NCI-H2196 (cell line): ENCODE results near the gene SMAD3.

Experiments
- DNase-seq: peaks from one replicate; lab custom pipeline; 2025; ENCODE audit not compliant: unreplicated experiment; lab: John Stamatoyannopoulos, UW

Gene SMAD3

DNA sequence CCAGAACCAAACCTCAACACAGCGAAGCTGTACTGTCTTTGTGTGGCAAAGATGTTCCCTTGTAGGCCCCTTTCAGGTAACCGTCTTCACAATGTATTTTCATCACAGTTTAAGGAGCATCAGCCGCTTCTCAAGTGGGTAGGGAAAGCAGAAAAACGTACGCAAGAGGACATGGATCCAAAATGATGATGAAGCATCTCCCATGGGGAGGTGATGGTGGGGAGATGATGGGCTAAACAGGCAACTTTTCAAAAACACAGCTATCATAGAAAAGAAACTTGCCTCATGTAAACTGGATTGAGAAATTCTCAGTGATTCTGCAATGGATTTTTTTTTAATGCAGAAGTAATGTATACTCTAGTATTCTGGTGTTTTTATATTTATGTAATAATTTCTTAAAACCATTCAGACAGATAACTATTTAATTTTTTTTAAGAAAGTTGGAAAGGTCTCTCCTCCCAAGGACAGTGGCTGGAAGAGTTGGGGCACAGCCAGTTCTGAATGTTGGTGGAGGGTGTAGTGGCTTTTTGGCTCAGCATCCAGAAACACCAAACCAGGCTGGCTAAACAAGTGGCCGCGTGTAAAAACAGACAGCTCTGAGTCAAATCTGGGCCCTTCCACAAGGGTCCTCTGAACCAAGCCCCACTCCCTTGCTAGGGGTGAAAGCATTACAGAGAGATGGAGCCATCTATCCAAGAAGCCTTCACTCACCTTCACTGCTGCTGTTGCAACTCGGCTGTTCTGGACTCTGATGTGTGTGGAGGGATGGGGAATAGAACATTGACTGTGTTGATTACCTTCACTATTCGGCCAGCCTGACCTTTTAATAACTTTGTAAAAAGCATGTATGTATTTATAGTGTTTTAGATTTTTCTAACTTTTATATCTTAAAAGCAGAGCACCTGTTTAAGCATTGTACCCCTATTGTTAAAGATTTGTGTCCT is 129.0 kb downstream of the SMAD3 start:
- no peak for DNase-seq

DNA sequence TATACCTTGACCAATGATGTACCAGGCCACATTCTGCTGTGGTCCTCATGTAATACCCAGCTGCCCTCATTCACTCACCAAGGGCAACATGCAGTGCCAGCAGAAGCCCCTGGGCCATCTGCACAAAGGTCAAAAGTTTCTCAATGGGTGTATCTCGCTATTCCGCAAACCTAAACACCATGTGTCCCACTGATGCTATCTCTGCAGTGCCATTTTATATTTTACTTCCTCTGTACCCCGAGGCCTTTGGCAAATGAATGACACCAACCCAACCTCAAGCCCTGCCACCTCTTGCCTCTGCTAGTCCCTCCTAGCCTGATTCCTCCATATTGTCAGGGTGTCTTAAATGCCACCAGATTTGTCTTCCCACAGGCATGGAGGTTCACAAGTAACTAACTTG is 129.9 kb downstream of the SMAD3 start:
- no peak for DNase-seq

- DNase-seq, result no peak
Measured at GRCh38 chr15:67196222-67196621, 130.8 kb downstream of the SMAD3 start.

GRCh38 chr15:67196672-67197363 is 131.4 kb downstream of the SMAD3 start:
- no peak for DNase-seq

GRCh38 chr15:67197364-67197695 is 131.9 kb downstream of the SMAD3 start:
- no peak for DNase-seq

- no peak for DNase-seq
Measured at GRCh38 chr15:67198157-67198754, 132.9 kb downstream of the SMAD3 start.

- DNase-seq, result no peak
Measured at GRCh38 chr15:67199391-67199790, 134.0 kb downstream of the SMAD3 start.

DNA sequence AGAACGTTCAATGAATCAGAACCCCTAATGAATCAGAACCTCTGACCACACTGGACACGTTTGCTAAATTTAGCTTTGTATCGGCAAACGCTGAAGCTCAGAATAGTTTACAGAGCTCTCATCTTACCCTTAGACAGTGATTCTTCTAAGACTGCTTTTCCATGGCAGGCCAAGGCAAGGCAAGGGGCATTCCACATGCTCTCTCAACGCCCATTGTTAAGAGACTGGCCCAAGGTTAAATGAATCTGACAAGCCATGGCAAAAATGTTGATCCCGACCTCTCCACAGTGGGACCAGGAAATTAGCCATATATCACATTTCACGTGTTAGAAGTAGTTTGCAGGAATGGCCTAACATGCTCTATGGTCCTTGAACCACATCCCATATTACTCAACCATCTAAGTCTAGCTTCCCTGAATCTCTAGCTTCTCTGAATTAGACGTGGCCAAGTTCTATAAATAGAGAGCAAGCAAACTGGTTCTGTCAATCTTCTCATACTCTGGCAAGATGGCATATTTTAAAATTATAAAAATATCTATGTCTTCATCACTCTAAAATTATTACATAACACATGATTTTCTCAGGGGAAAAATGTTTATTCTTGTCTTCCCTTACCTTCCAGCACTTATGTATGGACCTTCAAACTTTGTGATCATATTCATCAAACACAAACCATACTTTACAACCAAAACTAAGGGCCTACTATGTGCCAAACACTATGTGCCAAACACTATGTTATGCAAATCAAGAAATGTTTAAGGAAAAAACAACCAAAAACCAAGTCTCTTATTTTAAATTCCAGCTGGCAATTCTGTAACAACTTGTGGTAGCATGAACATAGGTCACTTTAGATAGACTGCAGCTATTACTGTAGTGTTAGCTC is 134.7 kb downstream of the SMAD3 start:
- DNase-seq, result no peak

DNA sequence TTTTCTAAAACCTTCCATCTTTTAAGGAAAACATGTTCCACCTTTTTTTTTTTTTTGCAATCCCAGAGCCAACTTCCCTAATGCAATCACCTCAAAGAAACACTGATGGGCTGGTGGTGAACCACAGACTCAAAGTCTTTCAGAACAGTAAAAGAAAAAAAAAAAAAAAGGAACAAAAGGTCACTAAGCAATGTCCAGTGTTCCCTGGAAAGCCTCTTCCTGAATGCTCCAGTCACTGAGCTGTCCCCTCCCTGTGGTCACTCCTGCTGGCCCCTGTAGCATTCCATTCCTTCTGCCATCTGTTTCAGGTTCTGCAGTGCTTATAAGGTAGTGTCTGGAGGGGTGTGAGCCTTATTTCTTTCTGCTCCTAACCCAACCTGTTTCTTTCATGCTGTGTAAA is 135.7 kb downstream of the SMAD3 start:
- no peak for DNase-seq

DNA sequence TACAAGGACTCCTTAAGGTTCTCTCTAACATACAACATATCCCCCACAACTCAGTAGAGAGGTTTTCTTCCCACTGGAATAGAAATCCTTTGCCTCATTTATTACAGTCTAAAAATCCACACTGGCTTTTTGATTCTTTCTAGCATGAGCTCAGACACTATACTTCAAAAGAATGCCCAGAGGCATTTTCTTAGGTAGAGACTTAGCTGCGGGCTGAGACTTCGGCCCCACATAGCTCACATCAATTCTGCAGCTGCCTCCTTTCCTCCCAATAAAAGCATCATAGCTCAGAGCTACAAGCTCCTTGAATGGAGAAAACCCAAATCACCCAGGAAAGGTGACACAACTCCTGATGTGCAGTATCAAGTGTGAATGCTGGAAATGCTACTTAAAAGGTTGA is 136.7 kb downstream of the SMAD3 start:
- DNase-seq, result no peak

- no peak for DNase-seq
Measured at GRCh38 chr15:67202991-67203390, 137.6 kb downstream of the SMAD3 start.

DNA sequence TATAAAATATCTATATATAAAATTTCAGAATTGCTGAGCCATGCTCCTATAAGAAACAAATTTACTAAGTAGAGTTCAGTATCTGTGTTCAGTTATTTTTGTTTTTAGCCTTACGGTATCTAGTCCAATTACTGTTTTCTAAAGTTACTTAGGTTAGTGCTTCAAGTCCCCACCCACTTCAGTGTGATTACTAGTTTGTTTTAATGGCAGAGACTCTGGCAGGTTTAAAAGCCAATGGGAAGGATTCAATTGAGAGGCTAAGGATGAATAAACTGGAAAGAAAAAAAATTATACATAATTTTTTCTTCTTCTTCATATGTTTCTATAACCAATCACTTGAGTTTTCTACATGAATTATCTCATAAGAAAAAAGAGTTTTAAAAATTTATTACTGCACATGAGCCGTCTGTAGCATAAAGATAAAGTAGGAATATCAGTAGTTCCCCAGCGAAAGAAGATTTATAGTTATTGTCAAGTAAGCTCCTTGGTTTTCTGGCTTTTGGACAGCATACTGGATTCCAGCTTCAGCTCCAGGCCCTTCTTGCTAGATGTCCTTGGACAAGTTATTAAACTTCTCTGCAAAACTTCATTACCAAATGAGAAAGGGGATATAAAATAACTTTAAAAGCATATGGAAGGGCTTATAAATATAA is 142.3 kb downstream of the SMAD3 start:
- no peak for DNase-seq

GRCh38 chr15:67208396-67208795 is 143.0 kb downstream of the SMAD3 start:
- DNase-seq, result no peak

DNA sequence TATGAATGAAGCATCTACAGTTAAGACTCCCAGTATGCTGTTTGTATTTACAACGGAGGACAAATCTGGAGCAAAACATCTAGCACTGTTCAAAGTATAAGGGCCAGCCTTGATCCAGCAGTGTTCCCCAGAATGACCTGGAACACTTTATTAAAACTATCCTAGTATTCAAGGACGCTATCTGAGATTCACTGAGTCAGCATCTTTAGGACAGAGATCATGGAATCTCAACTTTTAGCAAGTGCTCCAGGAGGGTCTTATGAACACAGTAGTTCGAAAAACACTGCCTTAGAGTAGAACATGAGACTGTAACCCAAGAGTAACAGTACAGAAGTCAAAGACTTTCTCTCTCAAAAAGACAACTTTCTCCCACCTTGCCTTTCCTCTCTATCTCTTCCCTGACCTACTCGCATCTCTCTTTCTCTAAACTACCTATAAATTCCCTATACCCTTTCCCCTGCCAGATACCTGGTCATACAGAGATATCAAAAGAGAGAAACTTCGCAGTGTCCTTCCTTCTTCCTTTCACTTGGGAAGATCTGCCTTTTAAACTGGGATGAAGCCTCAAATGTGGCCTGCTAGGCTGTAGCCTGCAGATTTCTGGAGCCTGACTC is 145.3 kb downstream of the SMAD3 start:
- no peak for DNase-seq

- DNase-seq, result no peak
Measured at GRCh38 chr15:67212684-67213367, 147.4 kb downstream of the SMAD3 start.

DNA sequence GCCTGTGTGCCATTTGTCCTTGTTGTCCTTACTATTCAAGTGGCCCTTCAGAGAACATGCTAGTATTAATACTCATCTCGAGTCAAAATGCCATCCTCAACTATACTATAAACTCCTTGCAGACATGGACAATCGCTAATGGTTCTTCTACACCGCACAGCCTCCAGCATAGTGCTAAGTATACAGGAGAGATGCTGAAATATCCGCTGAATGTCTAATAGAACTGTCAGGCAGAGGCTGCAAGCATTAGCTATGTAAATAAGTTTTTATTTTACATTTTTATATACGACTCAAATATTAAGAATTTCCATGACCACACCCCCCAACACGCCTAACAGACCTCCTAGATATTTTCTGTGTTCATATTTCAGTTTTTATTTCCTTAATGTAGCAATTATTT is 149.7 kb downstream of the SMAD3 start:
- no peak for DNase-seq

DNA sequence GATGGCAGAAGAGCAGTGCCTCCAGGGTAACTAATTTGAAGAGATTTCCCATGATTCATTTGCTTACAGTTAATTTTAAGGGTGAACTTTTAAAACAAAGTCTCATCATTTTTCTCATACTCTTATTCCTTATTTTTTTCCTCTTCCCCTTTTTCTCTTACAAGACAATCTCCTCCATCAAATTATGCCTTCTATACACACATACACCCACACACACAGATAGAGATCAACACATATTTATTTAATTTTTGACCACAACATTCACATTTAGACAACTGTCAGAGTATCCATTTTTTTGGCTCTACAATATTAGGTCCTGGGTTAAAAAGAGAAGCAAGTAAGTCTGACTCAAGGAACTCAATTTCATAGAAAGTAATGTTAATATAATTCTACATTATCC is 151.5 kb downstream of the SMAD3 start:
- no peak for DNase-seq

DNA sequence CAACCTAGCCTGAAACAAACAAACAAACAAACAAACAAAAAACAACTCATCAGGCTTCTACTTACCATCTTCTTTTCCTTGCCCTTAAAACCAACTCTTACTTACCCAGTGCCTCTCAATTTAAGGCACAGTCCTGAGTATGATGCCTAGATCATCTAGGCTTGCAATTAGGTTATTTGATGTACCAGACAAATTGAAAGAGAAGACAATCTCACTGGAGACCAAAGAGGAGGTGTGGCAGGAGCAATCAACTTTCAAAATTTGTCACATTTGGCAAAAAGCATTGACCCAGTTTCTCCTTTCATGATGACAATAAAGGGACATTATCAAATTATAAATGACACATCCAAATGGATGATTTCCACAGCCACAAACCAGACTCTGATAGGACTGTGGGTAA is 153.0 kb downstream of the SMAD3 start:
- DNase-seq, result no peak

DNA sequence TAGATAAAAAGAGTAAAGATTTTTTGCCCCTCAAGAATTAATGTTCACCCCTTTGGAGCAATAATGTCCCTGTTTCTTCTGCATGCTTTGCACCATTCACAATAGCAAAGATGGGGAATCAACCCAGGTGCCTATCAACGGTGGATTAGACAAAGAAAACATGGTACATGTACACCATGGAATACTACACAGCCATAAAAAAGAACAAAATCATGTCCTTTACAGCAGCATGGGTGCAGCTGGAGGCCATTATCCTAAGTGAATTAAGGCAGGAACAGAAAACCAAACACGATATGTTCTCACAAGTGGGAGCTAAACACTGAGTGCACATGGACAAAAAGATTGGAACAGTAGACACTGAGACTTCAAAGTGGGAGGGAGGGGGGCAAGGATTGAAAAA is 153.9 kb downstream of the SMAD3 start:
- DNase-seq, result no peak

- no peak for DNase-seq
Measured at GRCh38 chr15:67224889-67225288, 159.5 kb downstream of the SMAD3 start.
